ENCODE measurements around the gene CLEC2D.
"Not testable (repeated sequence)": the region's sequence is repeated elsewhere in the genome, so short reads cannot be mapped to it uniquely, and the experiment has no call there.

CLEC2D gene

GRCh38 chr12:9685915-9686314 is 16.4 kb downstream of the CLEC2D start:
- Histone ChIP-seq H3K27ac (ENCODE audit: low read depth, low read length) (no peak overlapping the region), H3K9me3 (ENCODE audit: insufficient read depth, low read depth, low read length) (no peaks in the 10 kb centered on the region; the same call in 1 of the 2 replicates), H3K36me3 (ENCODE audit: insufficient read depth, low read length) (peaks cover 37% of the 10 kb centered on the region), H3K27me3 (ENCODE audit: insufficient read depth, low read length) (no peaks in the 10 kb centered on the region), H3K4me3 (ENCODE audit: low read length) (no peak overlapping the region), H3K9ac (ENCODE audit: low read depth, low read length) (no peak overlapping the region), H3K4me1 (ENCODE audit: insufficient read depth, low read length) (no peaks in the 10 kb centered on the region)
- WGBS: 90% methylated on average over 4 of the region's 4 CpGs

DNA sequence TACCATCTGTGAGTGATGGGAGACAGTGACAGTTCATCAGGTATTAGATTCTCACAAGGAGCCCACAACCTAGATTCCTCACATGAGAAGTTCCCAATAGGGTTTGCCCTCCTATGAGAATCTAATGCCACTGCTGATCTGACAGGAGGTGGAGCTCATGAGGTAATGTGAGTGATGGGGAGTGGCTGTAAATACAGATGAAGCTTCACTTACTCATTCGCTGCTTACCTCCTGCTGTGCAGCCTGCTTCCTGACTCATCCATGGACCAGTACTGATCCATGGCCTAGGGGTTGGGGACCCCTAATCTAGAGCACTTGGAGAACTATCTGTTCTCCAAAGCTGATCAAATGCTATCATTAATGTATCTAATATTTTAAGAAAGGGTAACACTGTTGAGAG is 17.7 kb downstream of the CLEC2D start:
- WGBS: 30% methylated on average over 1 of the region's 1 CpG
- Histone ChIP-seq H3K27ac (ENCODE audit: low read depth, low read length) (no peak overlapping the region), H3K9me3 (ENCODE audit: insufficient read depth, low read depth, low read length) (no peaks in the 10 kb centered on the region), H3K27me3 (ENCODE audit: insufficient read depth, low read length) (no peaks in the 10 kb centered on the region), H3K9ac (ENCODE audit: low read depth, low read length) (no peak overlapping the region), H3K4me3 (ENCODE audit: low read length) (no peak overlapping the region), H3K4me1 (ENCODE audit: insufficient read depth, low read length) (no peaks in the 10 kb centered on the region), H3K36me3 (ENCODE audit: insufficient read depth, low read length) (peaks cover 24% of the 10 kb centered on the region)

DNA sequence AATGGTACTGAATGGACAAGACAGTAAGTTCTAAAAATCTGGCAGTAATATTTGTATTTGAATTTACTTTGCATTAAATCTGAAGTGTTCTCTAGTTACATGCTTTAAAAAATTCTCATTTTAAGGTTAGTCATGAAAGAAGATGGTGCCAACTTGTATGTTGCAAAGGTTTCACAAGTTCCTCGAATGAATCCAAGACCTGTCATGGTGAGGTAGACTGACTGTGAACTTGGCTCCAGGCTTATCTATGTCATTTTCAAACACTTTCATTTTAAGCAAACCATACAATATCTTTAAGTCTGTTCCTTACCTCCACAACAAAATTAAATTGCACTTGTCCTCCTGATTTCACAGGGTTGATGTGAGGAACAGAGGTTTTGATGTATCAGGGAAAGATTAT is 23.4 kb downstream of the CLEC2D start:
- Histone ChIP-seq H3K9me3 (ENCODE audit: insufficient read depth, low read depth, low read length) (peaks cover 8% of the 10 kb centered on the region), H3K27me3 (ENCODE audit: insufficient read depth, low read length) (no peaks in the 10 kb centered on the region), H3K4me1 (ENCODE audit: insufficient read depth, low read length) (no peaks in the 10 kb centered on the region), H3K27ac (ENCODE audit: low read depth, low read length) (no peak overlapping the region), H3K4me3 (ENCODE audit: low read length) (no peak overlapping the region), H3K9ac (ENCODE audit: low read depth, low read length) (no peak overlapping the region), H3K36me3 (ENCODE audit: insufficient read depth, low read length) (peaks cover 51% of the 10 kb centered on the region)
- WGBS: 91% methylated on average over 1 of the region's 1 CpG

- Histone ChIP-seq H3K4me3 (ENCODE audit: low read length) (no peak overlapping the region), H3K27me3 (ENCODE audit: insufficient read depth, low read length) (no peaks in the 10 kb centered on the region), H3K9ac (ENCODE audit: low read depth, low read length) (no peak overlapping the region), H3K36me3 (ENCODE audit: insufficient read depth, low read length) (peaks cover 37% of the 10 kb centered on the region), H3K9me3 (ENCODE audit: insufficient read depth, low read depth, low read length) (peaks cover 11% of the 10 kb centered on the region), H3K27ac (ENCODE audit: low read depth, low read length) (no peak overlapping the region), H3K4me1 (ENCODE audit: insufficient read depth, low read length) (no peaks in the 10 kb centered on the region)
- 92% methylated on average over 1 of the region's 1 CpG for whole genome bisulfite sequencing
Observed at GRCh38 chr12:9694241-9694640, 24.7 kb downstream of the CLEC2D start.

GRCh38 chr12:9695150-9695549 is 25.6 kb downstream of the CLEC2D start:
- Histone ChIP-seq H3K36me3 (ENCODE audit: insufficient read depth, low read length) (peaks cover 30% of the 10 kb centered on the region), H3K9me3 (ENCODE audit: insufficient read depth, low read depth, low read length) (peaks cover 11% of the 10 kb centered on the region)
- H3K27me3 ChIP-seq (ENCODE audit: insufficient read depth, low read length); H3K4me1 ChIP-seq (ENCODE audit: insufficient read depth, low read length); H3K4me3 ChIP-seq (ENCODE audit: low read length); H3K27ac ChIP-seq (ENCODE audit: low read depth, low read length); H3K9ac ChIP-seq (ENCODE audit: low read depth, low read length): not testable (repeated sequence)
- WGBS: 91% methylated on average over 9 of the region's 9 CpGs

GRCh38 chr12:9695661-9696060 is 26.1 kb downstream of the CLEC2D start:
- H3K4me1 ChIP-seq (ENCODE audit: insufficient read depth, low read length); H3K9ac ChIP-seq (ENCODE audit: low read depth, low read length); H3K4me3 ChIP-seq (ENCODE audit: low read length); H3K27me3 ChIP-seq (ENCODE audit: insufficient read depth, low read length); H3K27ac ChIP-seq (ENCODE audit: low read depth, low read length): not testable (repeated sequence)
- peaks cover 28% of the 10 kb centered on the region for H3K36me3 ChIP-seq (ENCODE audit: insufficient read depth, low read length)
- H3K9me3 ChIP-seq (ENCODE audit: insufficient read depth, low read depth, low read length): peaks cover 11% of the 10 kb centered on the region
- 88% methylated on average over 3 of the region's 3 CpGs for WGBS

DNA sequence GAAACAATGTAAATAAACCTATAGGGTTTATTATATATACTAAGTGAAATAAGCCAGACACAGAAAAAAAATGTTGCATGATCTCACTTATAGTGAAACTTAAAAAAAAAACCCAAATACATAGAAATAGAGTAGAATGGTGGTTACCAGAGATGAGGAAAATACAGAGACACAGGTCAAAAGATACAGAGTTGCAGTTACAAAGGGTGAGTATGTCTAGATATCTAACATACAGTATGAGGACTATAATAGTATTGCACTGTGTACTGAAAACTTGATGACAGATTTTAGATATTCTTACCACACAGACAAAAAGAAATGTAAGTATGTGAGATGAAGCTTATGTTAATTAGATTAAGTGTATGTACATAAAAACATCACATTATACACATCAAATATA is 28.1 kb downstream of the CLEC2D start:
- no peaks in the 10 kb centered on the region for H3K4me1 ChIP-seq (ENCODE audit: insufficient read depth, low read length)
- no peak overlapping the region for H3K27ac ChIP-seq (ENCODE audit: low read depth, low read length)
- no peak overlapping the region for H3K9ac ChIP-seq (ENCODE audit: low read depth, low read length)
- peaks cover 11% of the 10 kb centered on the region for H3K9me3 ChIP-seq (ENCODE audit: insufficient read depth, low read depth, low read length)
- H3K36me3 ChIP-seq (ENCODE audit: insufficient read depth, low read length): peaks cover 25% of the 10 kb centered on the region
- H3K4me3 ChIP-seq (ENCODE audit: low read length): no peak overlapping the region
- no peaks in the 10 kb centered on the region for H3K27me3 ChIP-seq (ENCODE audit: insufficient read depth, low read length)

DNA sequence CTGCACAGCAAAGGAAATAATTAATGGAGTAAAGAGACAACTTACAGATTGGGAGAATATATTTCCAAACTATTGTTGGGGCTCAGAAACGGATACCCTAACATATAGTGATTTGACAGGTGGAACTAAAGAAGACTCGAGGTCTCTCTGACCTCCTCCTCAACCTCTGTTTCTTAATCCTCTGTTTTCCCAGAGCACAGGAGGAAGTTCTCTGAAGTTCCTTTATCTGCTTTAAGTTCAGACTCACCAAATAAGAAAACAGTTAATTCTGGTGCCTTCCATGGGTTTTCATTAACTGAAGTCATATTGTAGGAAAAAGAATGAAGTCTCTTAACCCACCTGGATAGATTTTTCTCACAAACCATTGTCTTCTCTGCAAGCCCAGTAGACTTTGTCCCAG is 29.2 kb downstream of the CLEC2D start:
- Histone ChIP-seq H3K4me1 (ENCODE audit: insufficient read depth, low read length) (no peaks in the 10 kb centered on the region), H3K36me3 (ENCODE audit: insufficient read depth, low read length) (peaks cover 16% of the 10 kb centered on the region), H3K27me3 (ENCODE audit: insufficient read depth, low read length) (no peaks in the 10 kb centered on the region), H3K4me3 (ENCODE audit: low read length) (no peak overlapping the region), H3K9me3 (ENCODE audit: insufficient read depth, low read depth, low read length) (peaks cover 11% of the 10 kb centered on the region), H3K9ac (ENCODE audit: low read depth, low read length) (no peak overlapping the region), H3K27ac (ENCODE audit: low read depth, low read length) (no peak overlapping the region)
- WGBS: 96% methylated on average over 2 of the region's 2 CpGs

- H3K27ac ChIP-seq (ENCODE audit: low read depth, low read length): no peak overlapping the region
- no peaks in the 10 kb centered on the region for H3K27me3 ChIP-seq (ENCODE audit: insufficient read depth, low read length)
- H3K4me1 ChIP-seq (ENCODE audit: insufficient read depth, low read length): no peaks in the 10 kb centered on the region
- H3K4me3 ChIP-seq (ENCODE audit: low read length): no peak overlapping the region
- WGBS: 71% methylated on average over 1 of the region's 1 CpG
- no peak overlapping the region for H3K9ac ChIP-seq (ENCODE audit: low read depth, low read length)
- H3K9me3 ChIP-seq (ENCODE audit: insufficient read depth, low read depth, low read length): peaks cover 11% of the 10 kb centered on the region
- peaks cover 13% of the 10 kb centered on the region for H3K36me3 ChIP-seq (ENCODE audit: insufficient read depth, low read length)
Observed at GRCh38 chr12:9699269-9699897, 29.9 kb downstream of the CLEC2D start.

DNA sequence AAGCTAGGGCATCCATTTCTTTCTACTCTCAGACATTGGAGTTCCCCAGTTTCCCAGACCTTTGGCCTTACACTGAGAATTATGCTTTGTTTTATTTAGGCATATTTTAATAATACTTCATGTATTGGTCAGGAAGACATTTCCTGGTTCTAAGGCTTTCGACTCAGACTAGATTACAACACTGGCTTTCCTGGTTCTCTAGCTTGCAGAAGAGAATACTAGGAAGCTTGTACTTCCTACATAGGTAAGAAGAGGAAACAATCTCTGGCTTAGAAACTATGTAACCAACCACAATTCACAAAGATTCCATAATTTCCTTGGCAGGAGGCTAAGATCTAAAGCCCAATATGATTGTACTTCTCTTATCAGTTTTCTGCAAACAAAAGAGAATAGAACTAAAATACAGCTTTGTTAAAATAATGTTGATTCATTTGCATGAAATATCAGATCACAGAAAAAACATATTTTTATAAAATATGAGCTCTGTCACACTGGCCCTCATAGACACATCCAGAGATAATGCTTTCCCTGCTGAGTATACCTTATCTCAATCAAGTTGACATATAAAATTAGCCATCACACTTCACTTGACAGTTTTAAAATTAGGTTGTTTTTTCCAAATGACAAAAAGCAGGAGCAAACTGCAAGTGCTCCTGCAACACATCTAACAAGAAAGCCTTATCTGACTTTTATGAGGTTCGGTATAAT is 30.5 kb downstream of the CLEC2D start:
- Histone ChIP-seq H3K4me3 (ENCODE audit: low read length) (no peak overlapping the region), H3K9ac (ENCODE audit: low read depth, low read length) (no peak overlapping the region), H3K4me1 (ENCODE audit: insufficient read depth, low read length) (no peaks in the 10 kb centered on the region), H3K27ac (ENCODE audit: low read depth, low read length) (no peak overlapping the region), H3K9me3 (ENCODE audit: insufficient read depth, low read depth, low read length) (peaks cover 11% of the 10 kb centered on the region), H3K36me3 (ENCODE audit: insufficient read depth, low read length) (peaks cover 6% of the 10 kb centered on the region), H3K27me3 (ENCODE audit: insufficient read depth, low read length) (no peaks in the 10 kb centered on the region)
- WGBS: 95% methylated on average over 2 of the region's 2 CpGs

DNA sequence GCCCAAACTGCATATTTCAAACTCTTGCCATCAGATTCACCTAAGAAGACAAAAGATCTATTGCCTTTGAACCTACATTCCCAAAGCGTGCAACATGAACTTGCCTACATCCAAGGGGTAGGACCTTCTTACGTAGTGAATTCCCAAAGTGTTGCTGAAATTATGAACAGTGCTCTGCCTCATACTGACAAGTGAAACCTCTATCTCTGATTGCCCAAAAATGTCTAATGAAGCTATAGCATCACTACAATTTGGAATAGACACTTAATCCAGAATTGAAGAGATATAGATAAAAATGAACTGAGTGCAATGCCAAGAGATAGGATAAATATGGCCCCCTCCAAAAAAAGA is 31.1 kb downstream of the CLEC2D start:
- no peaks in the 10 kb centered on the region for H3K4me1 ChIP-seq (ENCODE audit: insufficient read depth, low read length)
- H3K4me3 ChIP-seq (ENCODE audit: low read length): no peak overlapping the region
- no peaks in the 10 kb centered on the region for H3K27me3 ChIP-seq (ENCODE audit: insufficient read depth, low read length)
- H3K27ac ChIP-seq (ENCODE audit: low read depth, low read length): no peak overlapping the region
- no peak overlapping the region for H3K9ac ChIP-seq (ENCODE audit: low read depth, low read length)
- peaks cover 14% of the 10 kb centered on the region for H3K9me3 ChIP-seq (ENCODE audit: insufficient read depth, low read depth, low read length)
- 100% methylated on average over 2 of the region's 2 CpGs for WGBS
- peaks cover 3% of the 10 kb centered on the region; the same call in 1 of the 2 replicates for H3K36me3 ChIP-seq (ENCODE audit: insufficient read depth, low read length)

All from HUES64 (cell line).